ENCODE measurements around the gene MICA. TPM values are rescaled to one million over a fixed set of nuclear protein-coding genes. Genes with fewer than 3 reads are reported as not detected.

Gene MICA
- total and polyA plus RNA-seq, 9 of the 15 experiments (the other 6 are each of a cell fraction or from before 2014, with no cell fraction given), result 11.8 to 24.6 (median 16.7) TPM

DNA sequence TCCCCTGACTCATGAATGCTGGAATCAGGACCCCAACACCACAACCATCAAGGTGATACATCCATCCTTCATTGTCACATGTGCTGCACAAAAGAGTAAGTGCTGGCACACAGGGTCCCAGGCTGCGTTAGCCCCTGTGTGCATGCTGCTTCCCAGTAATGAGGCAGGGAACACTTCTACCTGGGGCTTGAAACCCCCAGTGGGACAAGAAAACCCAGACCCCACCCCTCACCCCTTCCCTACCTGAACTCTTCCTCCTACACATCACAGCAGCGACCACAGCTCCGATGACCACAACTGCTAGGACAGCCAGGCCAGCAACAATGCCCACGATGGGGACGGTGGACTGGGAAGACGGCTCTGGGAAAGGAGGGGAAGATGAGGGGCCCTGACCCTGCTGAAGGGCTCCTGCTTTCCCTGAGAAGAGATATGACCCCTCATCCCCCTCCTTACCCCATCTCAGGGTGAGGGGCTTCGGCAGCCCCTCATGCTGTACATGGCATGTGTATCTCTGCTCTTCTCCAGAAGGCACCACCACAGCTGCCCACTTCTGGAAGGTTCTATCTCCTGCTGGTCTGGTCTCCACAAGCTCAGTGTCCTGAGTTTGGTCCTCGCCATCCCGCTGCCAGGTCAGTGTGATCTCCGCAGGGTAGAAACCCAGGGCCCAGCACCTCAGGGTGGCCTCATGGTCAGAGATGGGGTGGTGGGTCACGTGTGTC is 48.4 kb upstream of the MICA start:
- in situ Hi-C loops (cut with MboI), result loop anchor here (5.0 kb wide), 1 partner anchor 88 kb away; no protein-coding TSS in a partner anchor
- Histone ChIP-seq H3K9ac (ENCODE audit: insufficient read depth in 1 of 2, low read depth in 2 of 2, low read length in 2 of 2) (no peak overlapping the region), H3K4me1 (replicated peaks in 1 of 2; ENCODE audit: control insufficient read depth in 2 of 2, insufficient read depth in 2 of 2, low read length in 2 of 2) (peaks cover 0 to 12% of the 10 kb centered on the region in 2 experiments; a peak in 2 of 5 replicates), H3K27ac (ENCODE audit: extremely low read depth, low read depth, low read length) (no peak overlapping the region), H3K36me3 (ENCODE audit: control insufficient read depth, insufficient read depth, low read length) (no peaks in the 10 kb centered on the region), H3K27me3 (ENCODE audit: control insufficient read depth in 2 of 2, insufficient read depth in 2 of 2, low read length in 2 of 2) (peaks cover 25 to 41% of the 10 kb centered on the region in 2 experiments), H4K20me1 (replicated peaks; ENCODE audit: control insufficient read depth, insufficient read depth, low read length) (no peaks in the 10 kb centered on the region), H3K4me3 (no peak overlapping the region), H3K9me3 (replicated peaks; ENCODE audit: control insufficient read depth, insufficient read depth, low read depth, low read length) (no peaks in the 10 kb centered on the region), H3K9me1 (ENCODE audit: control insufficient read depth, insufficient read depth, low read length) (no peaks in the 10 kb centered on the region), H3K79me2 (ENCODE audit: control insufficient read depth, insufficient read depth, low read length) (no peaks in the 10 kb centered on the region), H2AFZ (ENCODE audit: low read depth, low read length) (no peak overlapping the region), H3K4me2 (ENCODE audit: insufficient read depth, low read length) (no peak overlapping the region)
- intact Hi-C loops (cut with micrococcal nuclease), result no loop called here
- no TSS peak for BruUV-seq (replicated peaks)
- TF ChIP-seq HNRNPK (IDR thresholded peaks at IDR 0.05; ENCODE audit: low read depth, low read length, poor library complexity, severe bottlenecking) (no peak), NCOA6 (IDR thresholded peaks at IDR 0.05) (no peak)
- ChIA-PET POLR2A (interaction anchor here (0.5 to 0.6 kb wide), 2 partner anchors 127 to 209 kb away, joined by 3 read pairs; no protein-coding TSS in a partner anchor), CTCF (ENCODE audit: low intra/inter-chr PET ratio) (no interaction called here)
- no peak for DNase-seq (ENCODE audit: extremely low read depth in 1 of 4, low spot score in 3 of 4)
- no peak for ATAC-seq
- 3% methylated on average over 11 of the region's 11 CpGs for WGBS (ENCODE audit: insufficient coverage, low coverage, missing lambda C conversion rate)
- no peak for FAIRE-seq

- no peak for DNase-seq (ENCODE audit: extremely low read depth in 1 of 4, low spot score in 3 of 4)
- ChIA-PET POLR2A (no interaction called here), CTCF (ENCODE audit: low intra/inter-chr PET ratio) (no interaction called here)
- no peak for ATAC-seq
- H3K4me1 ChIP-seq (replicated peaks in 1 of 2; ENCODE audit: control insufficient read depth in 2 of 2, insufficient read depth in 2 of 2, low read length in 2 of 2), result peaks cover 0 to 12% of the 10 kb centered on the region in 2 experiments; a peak in 2 of 5 replicates
- BruUV-seq (replicated peaks), result no TSS peak
- H2AFZ ChIP-seq (ENCODE audit: low read depth, low read length), result no peak overlapping the region
- H3K27me3 ChIP-seq (ENCODE audit: control insufficient read depth in 2 of 2, insufficient read depth in 2 of 2, low read length in 2 of 2), result peaks cover 23 to 41% of the 10 kb centered on the region in 2 experiments
- H3K9me1 ChIP-seq (ENCODE audit: control insufficient read depth, insufficient read depth, low read length), result no peaks in the 10 kb centered on the region
- intact Hi-C loops (cut with micrococcal nuclease), result no loop called here
- H3K4me3 ChIP-seq, result no peak overlapping the region
- H3K4me2 ChIP-seq (ENCODE audit: insufficient read depth, low read length), result no peak overlapping the region
- 1% methylated on average over 5 of the region's 5 CpGs for WGBS (ENCODE audit: insufficient coverage, low coverage, missing lambda C conversion rate)
- FAIRE-seq, result no peak
- no peak overlapping the region for H3K9ac ChIP-seq (ENCODE audit: insufficient read depth in 1 of 2, low read depth in 2 of 2, low read length in 2 of 2)
- no peaks in the 10 kb centered on the region for H3K9me3 ChIP-seq (replicated peaks; ENCODE audit: control insufficient read depth, insufficient read depth, low read depth, low read length)
- no peaks in the 10 kb centered on the region for H3K79me2 ChIP-seq (ENCODE audit: control insufficient read depth, insufficient read depth, low read length)
- no peaks in the 10 kb centered on the region for H3K36me3 ChIP-seq (ENCODE audit: control insufficient read depth, insufficient read depth, low read length)
- H3K27ac ChIP-seq (ENCODE audit: extremely low read depth, low read depth, low read length), result no peak overlapping the region
- in situ Hi-C loops (cut with MboI), result no loop called here
- no peaks in the 10 kb centered on the region for H4K20me1 ChIP-seq (replicated peaks; ENCODE audit: control insufficient read depth, insufficient read depth, low read length)
- TF ChIP-seq ZNF780A (CRISPR knock-in tag; IDR thresholded peaks at IDR 0.05), result no peak
- no peak for TF ChIP-seq ZNF407 (IDR thresholded peaks at IDR 0.05; ENCODE audit: low read depth)
- TF ChIP-seq RBM39 (optimal IDR thresholded peaks at IDR 0.05; ENCODE audit: low read depth, low read length), result no peak
- no peak for TF ChIP-seq TAF15 (IDR thresholded peaks at IDR 0.05; ENCODE audit: low read depth, low read length)
- TF ChIP-seq ZNF583 (CRISPR knock-in tag; IDR thresholded peaks at IDR 0.05), result no peak
- no peak for TF ChIP-seq MECOM (CRISPR knock-in tag; IDR thresholded peaks at IDR 0.05)
Observed at GRCh38 chr6:31355583-31355948, 47.8 kb upstream of the MICA start.
